HG02642 (cell line): ENCODE data around the gene LNP1.

Experiments
- ATAC-seq: cut with Tn5 transposase; IDR thresholded peaks from one replicate; pipeline ENCODE4 v1.9.1; 2021; ENCODE audit warnings: mild to moderate bottlenecking; ENCODE audit not compliant: unreplicated experiment, poor library complexity

LNP1 gene

GRCh38 chr3:100396967-100397366 is 4.4 kb upstream of the LNP1 start:
- no peak for ATAC-seq

- no peak for ATAC-seq
These were observed 1.8 kb upstream of the LNP1 start for GRCh38 chr3:100399341-100400071.

GRCh38 chr3:100400419-100400779 is 940 bp upstream of the LNP1 start:
- ATAC-seq, result peak; percentile 15

DNA sequence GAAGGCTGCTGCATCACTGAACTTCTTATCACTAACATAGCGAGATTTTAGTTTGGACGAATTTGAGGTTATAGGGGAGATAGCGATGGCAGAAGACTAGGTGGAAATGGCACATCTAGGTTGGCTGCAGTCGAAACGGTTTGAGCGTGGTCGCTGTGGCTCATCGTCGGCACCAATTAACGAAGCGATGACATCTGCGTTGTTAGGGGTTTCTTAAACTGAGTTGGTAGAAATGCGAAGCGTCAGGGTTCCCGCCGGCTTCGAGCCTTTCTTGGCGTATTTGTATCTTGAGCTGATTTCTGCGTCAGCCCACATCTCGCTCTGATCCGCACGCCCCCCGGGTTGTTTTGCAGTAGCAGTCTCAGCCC is 319 bp downstream of the LNP1 start:
- ATAC-seq, result peak; percentile 25

GRCh38 chr3:100402256-100402655 is 917 bp downstream of the LNP1 start:
- ATAC-seq, result no peak

DNA sequence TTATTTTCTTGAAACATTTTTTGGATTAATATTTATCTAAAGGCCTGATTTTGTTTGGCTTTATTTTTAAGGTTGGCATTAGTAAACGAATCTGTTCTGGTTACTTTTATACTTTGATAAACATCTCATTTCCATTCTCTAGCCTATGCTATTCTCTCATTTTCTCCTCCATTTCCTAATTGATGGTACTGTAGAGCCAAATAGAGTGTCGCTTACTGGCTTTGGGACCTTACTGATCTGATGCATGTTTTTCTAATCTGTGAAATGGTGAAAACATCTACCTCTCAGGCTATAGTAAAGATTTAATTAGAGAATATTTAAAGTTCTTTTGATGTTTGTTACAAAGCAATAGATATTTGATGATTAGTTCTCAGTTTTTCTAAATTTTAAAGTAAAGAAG is 1.6 kb downstream of the LNP1 start:
- no peak for ATAC-seq

DNA sequence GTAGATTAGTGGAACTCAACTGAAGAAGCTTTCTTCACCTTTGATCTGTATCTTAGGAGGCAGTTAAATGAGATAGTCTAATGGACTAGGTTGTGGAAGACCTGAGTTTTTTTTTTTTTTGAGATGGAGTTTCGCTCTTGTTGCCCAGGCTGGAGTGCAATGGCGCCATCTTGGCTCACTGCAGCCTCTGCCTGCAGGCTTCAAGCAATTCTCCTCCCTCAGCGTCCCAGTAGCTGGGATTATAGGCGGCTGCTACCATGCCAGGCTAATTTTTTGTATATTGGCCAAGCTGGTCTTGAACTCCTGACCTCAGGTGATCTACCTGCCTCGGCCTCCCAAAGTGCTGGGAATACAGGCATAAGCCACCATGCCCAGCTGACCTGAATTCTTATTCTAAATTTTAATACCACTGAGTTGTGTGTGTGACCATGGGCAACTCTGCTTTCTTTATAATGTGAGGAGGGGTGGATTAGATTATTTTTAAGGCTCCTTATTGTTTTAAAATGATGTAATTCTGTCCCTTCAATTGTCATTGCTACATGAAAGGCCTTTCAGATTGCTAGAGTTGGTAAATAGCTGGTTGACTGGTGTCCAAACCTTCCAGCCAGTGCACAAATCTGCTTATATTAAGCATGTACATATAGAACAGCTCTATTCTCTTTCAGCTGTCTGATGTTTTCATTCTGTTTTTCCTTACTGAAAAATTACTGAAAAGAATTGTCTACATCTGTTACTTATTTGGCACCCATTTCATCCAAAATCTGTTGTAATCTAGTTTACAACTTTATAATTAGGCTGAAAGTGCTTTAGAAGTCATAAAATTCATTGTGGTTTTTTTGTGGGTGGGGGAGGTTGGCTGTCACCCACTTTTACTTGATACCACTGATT is 2.3 kb downstream of the LNP1 start:
- ATAC-seq, result no peak

GRCh38 chr3:100404250-100404548 is 2.9 kb downstream of the LNP1 start:
- no peak for ATAC-seq

GRCh38 chr3:100407164-100407563 is 5.8 kb downstream of the LNP1 start:
- no peak for ATAC-seq

- ATAC-seq, result no peak
These were observed 6.7 kb downstream of the LNP1 start for GRCh38 chr3:100407977-100408532.

- no peak for ATAC-seq
These were observed 10.0 kb downstream of the LNP1 start for GRCh38 chr3:100411091-100411982.

GRCh38 chr3:100412912-100413590 is 11.7 kb downstream of the LNP1 start:
- ATAC-seq, result no peak

GRCh38 chr3:100413613-100414012 is 12.3 kb downstream of the LNP1 start:
- ATAC-seq, result no peak

DNA sequence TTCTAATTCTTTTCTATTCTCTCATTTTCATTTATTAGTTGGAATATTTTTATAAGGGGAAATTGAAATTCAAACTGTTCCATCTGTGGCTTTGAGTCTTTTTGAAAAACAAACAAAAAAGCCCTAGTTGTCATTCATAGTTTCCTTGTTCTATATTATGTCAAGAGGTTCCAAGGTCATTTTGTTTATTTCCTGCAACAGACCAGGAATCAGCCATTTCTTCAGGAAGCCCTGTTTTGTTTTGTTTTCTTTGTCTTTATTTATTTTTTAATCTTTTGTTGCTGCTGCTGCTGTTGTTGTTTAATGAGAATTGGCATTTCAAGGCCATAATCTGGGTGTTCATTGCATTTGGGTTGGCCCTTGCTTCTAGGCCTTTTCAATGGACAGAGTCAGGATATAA is 14.8 kb downstream of the LNP1 start:
- ATAC-seq, result no peak

DNA sequence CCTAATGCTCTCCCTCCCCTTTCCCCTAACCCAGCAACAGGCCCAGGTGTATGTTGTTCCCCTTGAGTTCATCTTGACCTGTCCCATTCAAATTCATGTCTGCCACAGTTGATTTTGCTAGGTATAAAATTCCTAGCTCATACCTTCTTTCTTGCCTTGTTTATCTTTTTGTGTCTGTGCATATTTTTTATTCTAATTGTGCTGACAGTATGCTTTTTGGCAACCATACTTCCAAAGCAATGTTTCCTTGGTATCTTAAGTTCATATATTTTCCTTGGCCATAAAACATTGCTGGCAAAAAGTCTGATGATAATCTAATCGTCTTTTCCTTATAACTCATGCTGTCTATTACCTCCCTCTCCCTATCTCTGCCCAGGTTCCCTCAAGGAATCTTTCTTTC is 15.5 kb downstream of the LNP1 start:
- ATAC-seq, result no peak

- ATAC-seq, result no peak
These were observed 18.1 kb downstream of the LNP1 start for GRCh38 chr3:100419406-100419805.

GRCh38 chr3:100420885-100421284 is 19.5 kb downstream of the LNP1 start:
- ATAC-seq, result no peak

- ATAC-seq, result no peak
These were observed 22.3 kb downstream of the LNP1 start for GRCh38 chr3:100423611-100424010.

DNA sequence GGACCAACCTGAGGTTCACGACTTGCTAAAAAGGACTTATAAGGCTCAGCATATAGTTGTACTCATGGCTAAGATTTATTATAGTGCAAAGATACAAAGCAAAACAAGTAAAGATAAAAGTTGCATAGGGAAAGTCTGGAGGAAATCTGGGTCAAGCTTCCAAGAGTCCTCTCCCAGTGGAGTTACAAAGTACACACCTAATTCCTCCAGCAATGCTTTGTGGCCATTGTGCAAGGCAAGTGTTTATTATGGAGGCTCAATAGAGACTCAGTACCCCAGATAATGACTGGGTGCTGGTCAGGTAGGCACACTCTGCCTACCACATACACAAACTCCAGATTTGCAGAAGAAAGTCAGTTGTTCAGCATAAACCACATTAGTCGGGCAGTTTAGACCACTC is 22.9 kb downstream of the LNP1 start:
- ATAC-seq, result no peak

DNA sequence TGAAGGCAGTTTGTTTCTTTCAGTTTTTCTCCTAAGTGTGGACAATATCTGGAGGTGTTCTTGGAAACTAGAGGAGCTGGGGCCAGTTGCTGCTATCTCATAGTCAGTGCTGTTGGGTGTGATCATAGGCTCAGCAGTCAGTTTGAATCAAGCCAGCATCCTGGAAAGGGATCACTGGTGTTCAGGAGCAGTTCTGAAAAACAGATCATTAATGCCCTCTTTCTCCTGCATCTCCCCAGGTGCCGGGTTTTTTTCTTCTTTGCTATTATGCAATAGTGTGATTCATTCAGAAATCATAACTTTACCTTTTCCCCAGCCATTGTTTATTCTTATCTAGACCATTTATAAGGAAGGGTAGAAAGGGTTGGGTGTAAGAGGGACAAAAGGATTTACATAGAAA is 24.0 kb downstream of the LNP1 start:
- ATAC-seq, result no peak
